ENCODE measurements around the gene LAMB1. TPM values are rescaled to one million over a fixed set of nuclear protein-coding genes. Genes with fewer than 3 reads are reported as not detected.
A peak's percentile ranks its signal among the peaks of the same experiment; 100 is the strongest.
"Not testable (repeated sequence)": the region's sequence is repeated elsewhere in the genome, so short reads cannot be mapped to it uniquely, and the experiment has no call there.

LAMB1 gene
- total and polyA plus RNA-seq, 7 donors, result 17.0 to 45.9 (median 25.8) TPM

DNA sequence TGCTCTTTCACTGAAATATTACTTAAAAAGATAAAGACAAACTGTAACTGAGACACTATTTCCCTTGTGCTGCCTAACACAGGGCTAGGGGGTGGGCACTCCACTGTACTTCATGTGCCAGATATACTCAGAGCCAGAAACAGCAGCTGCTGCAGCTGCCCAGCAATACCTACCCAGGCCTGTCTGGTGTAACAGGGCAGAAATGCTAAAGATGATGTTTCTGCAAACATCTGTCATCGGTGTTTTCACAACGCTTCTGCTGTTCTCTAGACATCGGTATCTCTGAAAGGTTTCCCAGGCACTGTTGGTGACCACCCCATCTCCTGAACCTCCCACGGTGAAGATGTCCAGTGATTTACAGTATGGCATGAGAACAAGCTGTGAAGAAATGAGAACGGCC is 42.7 kb downstream of the LAMB1 start:
- TF ChIP-seq CTCF (IDR thresholded peaks at IDR 0.05), result no peak
- peaks cover 0 to 25% of the 10 kb centered on the region in 2 donors for H3K36me3 ChIP-seq (ENCODE audit: insufficient read depth in 1 of 2, low read depth in 1 of 2)
- intact Hi-C loops (cut with DNase I), result no loop called here
- DNase-seq, result no peak
- H3K9me3 ChIP-seq, result no peaks in the 10 kb centered on the region
- H3K4me1 ChIP-seq, result no peaks in the 10 kb centered on the region
- no peak overlapping the region for H3K27ac ChIP-seq
- H3K27me3 ChIP-seq (ENCODE audit: insufficient read depth in 3 of 3, low read length in 2 of 3), result peaks cover 0 to 3% (median 0%) of the 10 kb centered on the region in 3 donors
- 33 to 44% (median 38%) methylated on average over 5 of the region's 5 CpGs for WGBS, 3 donors
- peak in 1 of 4 donors; percentile 35 for ATAC-seq
- no peak overlapping the region for H3K4me3 ChIP-seq

- Histone ChIP-seq H3K9me3 (no peaks in the 10 kb centered on the region), H3K4me3 (no peak overlapping the region), H3K27me3 (ENCODE audit: insufficient read depth in 3 of 3, low read length in 2 of 3) (peaks cover 0 to 3% (median 0%) of the 10 kb centered on the region in 3 donors), H3K36me3 (ENCODE audit: insufficient read depth in 1 of 2, low read depth in 1 of 2) (peaks cover 0 to 29% of the 10 kb centered on the region in 2 donors), H3K27ac (no peak overlapping the region), H3K4me1 (no peaks in the 10 kb centered on the region)
- ATAC-seq (no peak), DNase-seq (no peak)
- no peak for TF ChIP-seq CTCF (IDR thresholded peaks at IDR 0.05)
- 35 to 47% (median 41%) methylated on average over 10 of the region's 10 CpGs for WGBS, 3 donors
- intact Hi-C loops (cut with DNase I), result no loop called here
These were observed 43.4 kb downstream of the LAMB1 start for GRCh38 chr7:107959527-107959898.

DNA sequence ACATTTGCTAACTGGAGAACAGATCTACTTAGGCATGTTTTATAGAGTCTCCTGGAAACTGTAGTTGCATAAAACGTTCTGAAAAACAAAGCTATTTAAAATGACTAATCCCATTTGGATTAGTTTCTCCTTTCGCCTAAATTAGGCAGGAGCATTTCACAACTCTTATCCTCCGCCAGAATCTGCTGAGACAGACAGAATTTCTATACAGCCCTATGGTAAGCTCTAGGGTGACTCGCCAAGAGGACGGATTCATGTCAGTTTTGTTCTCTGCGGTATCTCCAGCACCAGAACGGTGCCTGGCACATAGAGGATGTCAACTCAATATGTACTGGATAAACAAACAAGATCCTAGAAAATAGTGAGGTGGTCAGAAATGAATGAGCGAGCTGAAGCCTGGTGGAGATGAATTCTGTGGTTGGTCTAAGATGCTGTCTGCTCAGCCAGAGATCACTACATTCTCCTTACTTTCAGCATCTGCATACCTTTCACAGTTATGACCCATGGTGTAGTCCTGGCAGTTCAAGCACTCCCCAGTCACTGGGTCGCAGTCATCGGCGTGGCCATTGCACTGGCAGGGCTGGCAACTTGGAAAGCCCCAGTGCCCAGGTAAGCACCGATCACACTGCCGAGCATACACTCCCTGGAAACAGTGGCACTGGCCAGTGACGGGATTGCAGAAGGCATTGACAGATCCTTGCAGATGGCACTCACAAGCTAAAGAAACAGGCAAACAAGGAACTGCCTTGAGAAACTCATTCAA is 44.0 kb downstream of the LAMB1 start:
- WGBS, 3 donors, result 59 to 68% (median 66%) methylated on average over 14 of the region's 14 CpGs
- Histone ChIP-seq H3K9me3 (no peaks in the 10 kb centered on the region), H3K4me3 (no peak overlapping the region), H3K27me3 (ENCODE audit: insufficient read depth in 3 of 3, low read length in 2 of 3) (peaks cover 0 to 3% (median 0%) of the 10 kb centered on the region in 3 donors), H3K27ac (no peak overlapping the region), H3K36me3 (ENCODE audit: insufficient read depth in 1 of 2, low read depth in 1 of 2) (peaks cover 0 to 26% of the 10 kb centered on the region in 2 donors), H3K4me1 (no peaks in the 10 kb centered on the region)
- peak in 3 of 4 donors; percentile 47 to 66 (median 55) for ATAC-seq
- intact Hi-C loops (cut with DNase I), result no loop called here
- DNase-seq, result no peak
- TF ChIP-seq CTCF (IDR thresholded peaks at IDR 0.05), result no peak

DNA sequence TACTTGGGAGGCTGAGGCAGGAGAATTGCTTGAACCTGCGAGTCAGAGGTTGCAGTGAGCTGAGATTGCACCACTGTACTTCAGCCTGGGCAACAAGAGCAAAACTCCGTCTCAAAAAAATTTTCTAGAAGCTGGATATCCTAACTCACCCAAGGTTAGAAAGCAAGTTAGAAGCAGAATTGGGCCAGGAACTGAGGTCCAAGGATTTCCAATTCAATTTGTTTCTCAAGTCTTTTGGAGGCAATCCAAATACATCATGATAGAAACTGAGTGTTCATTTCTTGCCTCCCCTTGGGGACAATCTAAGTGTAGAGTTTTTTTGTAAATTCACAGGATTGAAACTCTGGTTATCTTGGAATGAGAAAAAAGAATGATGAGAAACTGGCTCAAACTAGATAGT is 45.5 kb downstream of the LAMB1 start:
- intact Hi-C loops (cut with DNase I), result no loop called here
- no peak for DNase-seq

DNA sequence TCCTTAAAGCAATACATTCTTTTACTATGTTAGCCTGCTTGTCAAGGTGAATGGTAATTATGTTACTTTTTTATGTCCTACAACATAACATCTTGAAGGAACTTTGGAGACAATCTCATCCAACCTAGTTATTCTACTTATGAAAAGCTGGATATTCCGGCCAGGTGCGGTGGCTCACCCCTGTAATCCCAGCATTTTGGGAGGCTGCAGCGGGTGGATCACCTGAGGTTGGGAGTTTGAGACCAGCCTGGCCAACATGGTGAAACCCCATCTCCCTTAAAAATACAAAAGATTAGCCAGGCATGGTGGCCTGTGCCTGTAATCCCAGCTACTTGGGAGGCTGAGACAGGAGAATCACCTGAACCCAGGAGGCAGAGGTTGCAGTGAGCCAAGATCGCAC is 46.0 kb downstream of the LAMB1 start:
- not testable (repeated sequence) for H3K4me1 ChIP-seq
- WGBS, 3 donors, result 97 to 99% (median 99%) methylated on average over 4 of the region's 4 CpGs

More for the DNA sequence above, 45.5 kb downstream of the LAMB1 start:
- Histone ChIP-seq H3K27me3 (ENCODE audit: insufficient read depth in 3 of 3, low read length in 2 of 3) (peaks cover 0 to 3% (median 0%) of the 10 kb centered on the region in 3 donors), H3K4me3 (no peak overlapping the region), H3K27ac (no peak overlapping the region), H3K9me3 (no peaks in the 10 kb centered on the region), H3K36me3 (ENCODE audit: insufficient read depth in 1 of 2, low read depth in 1 of 2) (peaks cover 0 to 30% of the 10 kb centered on the region in 2 donors), H3K4me1 (no peaks in the 10 kb centered on the region)
- ATAC-seq, result peak in 3 of 4 donors; percentile 20 to 63 (median 37)
- WGBS, 3 donors, result 70 to 83% (median 82%) methylated on average over 2 of the region's 2 CpGs
- TF ChIP-seq CTCF (IDR thresholded peaks at IDR 0.05), result no peak

More for the DNA sequence above, 46.0 kb downstream of the LAMB1 start:
- DNase-seq; H3K4me3 ChIP-seq; H3K27ac ChIP-seq; intact Hi-C loops (cut with DNase I); H3K9me3 ChIP-seq; H3K27me3 ChIP-seq (ENCODE audit: insufficient read depth in 3 of 3, low read length in 2 of 3); ATAC-seq: not testable (repeated sequence)
- peaks cover 0 to 28% of the 10 kb centered on the region in 2 donors for H3K36me3 ChIP-seq (ENCODE audit: insufficient read depth in 1 of 2, low read depth in 1 of 2)
